ENCODE data around the gene APRT.

The APRT gene

DNA sequence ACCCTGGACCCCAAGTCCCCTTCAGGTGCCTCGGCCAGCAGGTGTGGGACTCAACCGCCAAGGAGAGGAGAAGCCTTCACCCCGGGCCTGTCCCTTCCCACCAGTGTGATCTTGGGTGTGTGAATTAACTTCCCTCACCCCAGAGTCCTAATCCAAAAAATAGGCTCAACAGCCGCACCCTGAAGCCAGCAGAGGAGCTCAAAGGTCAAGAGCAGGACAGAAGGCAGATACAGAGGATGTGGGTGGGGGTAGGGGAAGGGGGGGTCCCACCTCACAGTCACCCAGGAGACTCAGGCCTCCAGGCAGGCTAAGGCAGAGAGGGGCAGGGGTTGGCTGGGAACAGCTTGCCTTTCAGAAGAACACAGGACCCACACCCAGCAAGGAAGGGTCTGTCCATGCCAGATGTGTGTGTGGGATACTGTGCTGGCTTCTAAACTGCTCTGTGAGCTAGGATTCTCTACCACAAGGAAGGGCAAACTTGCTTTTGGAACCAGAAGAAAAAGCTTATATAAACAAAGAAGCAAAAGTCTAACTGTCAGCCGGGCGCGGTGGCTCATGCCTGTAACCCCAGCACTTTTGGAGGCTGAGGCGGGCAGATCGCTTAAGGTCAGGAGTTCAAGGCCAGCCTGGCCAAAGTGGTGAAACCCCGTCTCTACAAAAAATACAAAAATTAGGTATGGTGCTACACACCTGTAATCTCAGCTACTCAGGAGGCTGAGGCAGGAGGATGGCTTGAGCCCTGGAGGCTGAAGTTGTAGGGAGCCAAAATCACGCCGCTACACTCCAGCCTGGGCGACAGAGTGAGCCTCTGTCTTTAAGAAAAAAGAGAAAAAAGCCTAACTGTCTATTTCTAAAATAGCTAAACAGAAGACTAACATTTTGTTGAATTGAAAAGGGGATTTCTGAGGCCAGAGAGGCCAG lies 31.3 kb downstream of the APRT start:
- Histone ChIP-seq H2BK120ac (ENCODE audit: low read depth, low read length) (no peak overlapping the region), H3K27me3 (ENCODE audit: insufficient read depth, low read length, poor library complexity) (no peaks in the 10 kb centered on the region), H3K18ac (ENCODE audit: low read length) (no peak overlapping the region), H3K79me1 (ENCODE audit: low read length) (peaks cover 5% of the 10 kb centered on the region), H4K8ac (ENCODE audit: low read depth, low read length) (no peak overlapping the region), H3K23ac (ENCODE audit: low read length) (no peak overlapping the region), H3K56ac (ENCODE audit: low read length) (no peak overlapping the region), H2BK5ac (ENCODE audit: low read length) (no peak overlapping the region), H2BK15ac (replicated peaks; ENCODE audit: low read depth) (no peak overlapping the region), H3K9ac (ENCODE audit: low read length) (no peak overlapping the region), H4K5ac (ENCODE audit: low read length) (no peak overlapping the region), H3K27ac (ENCODE audit: low read depth, low read length) (no peak overlapping the region), H3K4ac (ENCODE audit: low read depth, low read length) (no peak overlapping the region), H3K4me2 (ENCODE audit: low read length) (no peak overlapping the region), H2AK5ac (ENCODE audit: low read length) (no peak overlapping the region), H3K4me3 (ENCODE audit: low read length) (no peak overlapping the region), H3K79me2 (ENCODE audit: control insufficient read depth, insufficient read depth, low read length) (peaks cover 29% of the 10 kb centered on the region), H3K4me1 (ENCODE audit: control insufficient read depth, low read depth, low read length) (no peaks in the 10 kb centered on the region), H3K36me3 (ENCODE audit: control insufficient read depth, insufficient read depth, low read length) (no peaks in the 10 kb centered on the region)
- no peak for DNase-seq
- no CpG with 5 or more reads among the region's 13 CpGs for WGBS (ENCODE audit: extremely low coverage, insufficient coverage, low lambda C conversion rate)

DNA sequence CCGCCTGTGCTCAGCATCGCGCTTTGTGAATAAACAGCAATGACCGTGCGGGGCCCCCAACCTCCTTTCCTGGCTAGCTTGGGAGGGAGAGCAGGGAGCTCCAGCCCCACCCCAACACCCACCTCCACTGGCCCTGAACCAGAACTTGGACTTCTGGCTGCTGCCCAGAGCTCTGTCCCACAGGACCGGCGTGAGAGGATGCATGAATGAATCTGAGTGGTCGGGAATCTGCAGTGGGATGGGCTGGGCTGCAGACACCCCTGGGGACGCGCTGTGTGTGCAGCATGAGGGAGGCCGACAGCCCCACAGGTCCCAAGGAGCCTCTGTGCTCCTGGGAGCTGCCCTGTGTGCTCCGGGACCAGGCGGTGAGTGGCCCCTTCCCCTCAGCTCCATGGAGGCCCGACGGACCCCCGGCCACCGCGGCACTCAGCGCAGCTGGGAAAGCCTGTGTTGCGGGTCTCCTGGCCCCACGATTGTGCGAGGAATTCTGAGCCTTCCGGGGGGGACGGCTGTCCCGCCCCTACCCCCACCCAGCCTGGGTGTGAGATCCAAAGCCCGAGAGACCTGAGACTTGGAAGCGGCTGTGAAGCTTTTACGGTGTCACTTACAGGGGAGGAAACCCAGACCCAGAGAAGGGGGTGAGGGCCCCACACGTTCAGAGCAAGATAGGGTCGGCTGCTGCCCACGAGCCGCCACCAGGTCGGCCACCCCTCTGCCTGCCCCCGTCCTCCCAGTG lies 32.2 kb downstream of the APRT start:
- no peak overlapping the region for H3K18ac ChIP-seq (ENCODE audit: low read length)
- H3K79me1 ChIP-seq (ENCODE audit: low read length) = peaks cover 5% of the 10 kb centered on the region
- H3K79me2 ChIP-seq (ENCODE audit: control insufficient read depth, insufficient read depth, low read length) = peaks cover 30% of the 10 kb centered on the region
- no peaks in the 10 kb centered on the region for H3K36me3 ChIP-seq (ENCODE audit: control insufficient read depth, insufficient read depth, low read length)
- H3K56ac ChIP-seq (ENCODE audit: low read length) = no peak overlapping the region
- H2BK15ac ChIP-seq (replicated peaks; ENCODE audit: low read depth) = no peak overlapping the region
- no peak overlapping the region for H2AK5ac ChIP-seq (ENCODE audit: low read length)
- no peak overlapping the region for H2BK120ac ChIP-seq (ENCODE audit: low read depth, low read length)
- no peak overlapping the region for H3K4ac ChIP-seq (ENCODE audit: low read depth, low read length)
- H3K4me2 ChIP-seq (ENCODE audit: low read length) = no peak overlapping the region
- no CpG with 5 or more reads among the region's 34 CpGs for WGBS (ENCODE audit: extremely low coverage, insufficient coverage, low lambda C conversion rate)
- no peak overlapping the region for H4K8ac ChIP-seq (ENCODE audit: low read depth, low read length)
- no peak overlapping the region for H4K5ac ChIP-seq (ENCODE audit: low read length)
- no peaks in the 10 kb centered on the region for H3K4me1 ChIP-seq (ENCODE audit: control insufficient read depth, low read depth, low read length)
- H3K23ac ChIP-seq (ENCODE audit: low read length) = no peak overlapping the region
- no peak for DNase-seq
- no peak overlapping the region for H3K9ac ChIP-seq (ENCODE audit: low read length)
- no peak overlapping the region for H2BK5ac ChIP-seq (ENCODE audit: low read length)
- H3K4me3 ChIP-seq (ENCODE audit: low read length) = no peak overlapping the region
- no peak overlapping the region for H3K27ac ChIP-seq (ENCODE audit: low read depth, low read length)
- H3K27me3 ChIP-seq (ENCODE audit: insufficient read depth, low read length, poor library complexity) = no peaks in the 10 kb centered on the region

DNA sequence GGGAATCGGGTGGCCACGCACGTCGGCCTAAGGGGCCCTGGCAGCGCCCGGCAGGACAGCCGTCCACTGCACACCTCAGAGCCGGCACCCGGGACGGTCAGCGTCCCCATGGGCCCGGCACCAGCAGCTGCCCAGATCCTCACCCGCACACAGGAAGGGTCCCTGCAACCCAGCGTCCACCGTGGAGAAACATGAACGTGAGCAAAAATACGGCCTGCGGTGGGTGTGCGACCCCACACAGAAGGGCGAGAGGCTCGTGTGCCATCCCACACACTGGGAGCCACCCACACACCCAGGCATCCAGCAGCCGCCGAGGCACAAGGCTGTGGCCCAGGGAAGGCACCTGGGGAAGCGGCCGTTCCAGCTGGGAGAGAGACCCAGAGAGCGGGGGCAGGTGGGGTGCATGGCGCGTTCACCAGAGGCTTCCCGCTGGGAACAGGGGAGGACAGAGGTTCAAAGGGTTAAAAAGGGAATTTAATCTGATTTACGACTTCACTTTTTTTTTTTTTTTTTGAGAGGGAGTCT lies 33.1 kb downstream of the APRT start:
- Histone ChIP-seq H3K4me1 (ENCODE audit: control insufficient read depth, low read depth, low read length) (peaks cover 2% of the 10 kb centered on the region), H3K23ac (ENCODE audit: low read length) (no peak overlapping the region), H3K9ac (ENCODE audit: low read length) (no peak overlapping the region), H3K4me3 (ENCODE audit: low read length) (no peak overlapping the region), H3K4me2 (ENCODE audit: low read length) (no peak overlapping the region), H2BK15ac (replicated peaks; ENCODE audit: low read depth) (no peak overlapping the region), H4K8ac (ENCODE audit: low read depth, low read length) (no peak overlapping the region), H3K79me1 (ENCODE audit: low read length) (peaks cover 5% of the 10 kb centered on the region), H3K79me2 (ENCODE audit: control insufficient read depth, insufficient read depth, low read length) (peaks cover 28% of the 10 kb centered on the region), H2BK120ac (ENCODE audit: low read depth, low read length) (no peak overlapping the region), H3K56ac (ENCODE audit: low read length) (no peak overlapping the region), H4K5ac (ENCODE audit: low read length) (no peak overlapping the region), H3K27ac (ENCODE audit: low read depth, low read length) (no peak overlapping the region), H3K18ac (ENCODE audit: low read length) (no peak overlapping the region), H2AK5ac (ENCODE audit: low read length) (no peak overlapping the region), H3K36me3 (ENCODE audit: control insufficient read depth, insufficient read depth, low read length) (no peaks in the 10 kb centered on the region), H3K27me3 (ENCODE audit: insufficient read depth, low read length, poor library complexity) (no peaks in the 10 kb centered on the region), H2BK5ac (ENCODE audit: low read length) (no peak overlapping the region), H3K4ac (ENCODE audit: low read depth, low read length) (no peak overlapping the region)
- no CpG with 5 or more reads among the region's 30 CpGs for WGBS (ENCODE audit: extremely low coverage, insufficient coverage, low lambda C conversion rate)
- DNase-seq = no peak

DNA sequence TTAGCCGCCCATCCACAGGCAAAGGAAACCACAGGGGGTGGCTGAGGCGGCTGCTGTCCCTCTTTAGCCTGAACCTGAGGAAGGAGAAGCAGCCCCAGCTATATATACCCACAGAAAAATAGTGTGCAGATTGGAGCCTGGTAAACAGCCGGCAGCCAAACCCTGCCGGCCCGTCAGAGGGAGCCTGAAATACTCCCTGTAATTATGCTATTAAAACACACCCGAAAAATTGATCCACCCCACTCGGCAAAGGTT lies 33.5 kb downstream of the APRT start:
- H3K23ac ChIP-seq (ENCODE audit: low read length) = no peak overlapping the region
- H3K4ac ChIP-seq (ENCODE audit: low read depth, low read length) = no peak overlapping the region
- H4K5ac ChIP-seq (ENCODE audit: low read length) = no peak overlapping the region
- no peak overlapping the region for H3K27ac ChIP-seq (ENCODE audit: low read depth, low read length)
- no peak overlapping the region for H3K56ac ChIP-seq (ENCODE audit: low read length)
- no CpG with 5 or more reads among the region's 7 CpGs for WGBS (ENCODE audit: extremely low coverage, insufficient coverage, low lambda C conversion rate)
- no peaks in the 10 kb centered on the region for H3K36me3 ChIP-seq (ENCODE audit: control insufficient read depth, insufficient read depth, low read length)
- H3K18ac ChIP-seq (ENCODE audit: low read length) = no peak overlapping the region
- H2BK15ac ChIP-seq (replicated peaks; ENCODE audit: low read depth) = no peak overlapping the region
- peaks cover 3% of the 10 kb centered on the region for H3K79me1 ChIP-seq (ENCODE audit: low read length)
- no peak for DNase-seq
- H3K4me2 ChIP-seq (ENCODE audit: low read length) = no peak overlapping the region
- H2AK5ac ChIP-seq (ENCODE audit: low read length) = no peak overlapping the region
- no peak overlapping the region for H3K9ac ChIP-seq (ENCODE audit: low read length)
- no peak overlapping the region for H2BK5ac ChIP-seq (ENCODE audit: low read length)
- H2BK120ac ChIP-seq (ENCODE audit: low read depth, low read length) = no peak overlapping the region
- H3K4me3 ChIP-seq (ENCODE audit: low read length) = no peak overlapping the region
- no peak overlapping the region for H4K8ac ChIP-seq (ENCODE audit: low read depth, low read length)
- H3K4me1 ChIP-seq (ENCODE audit: control insufficient read depth, low read depth, low read length) = peaks cover 2% of the 10 kb centered on the region
- H3K79me2 ChIP-seq (ENCODE audit: control insufficient read depth, insufficient read depth, low read length) = peaks cover 24% of the 10 kb centered on the region
- no peaks in the 10 kb centered on the region for H3K27me3 ChIP-seq (ENCODE audit: insufficient read depth, low read length, poor library complexity)

DNA sequence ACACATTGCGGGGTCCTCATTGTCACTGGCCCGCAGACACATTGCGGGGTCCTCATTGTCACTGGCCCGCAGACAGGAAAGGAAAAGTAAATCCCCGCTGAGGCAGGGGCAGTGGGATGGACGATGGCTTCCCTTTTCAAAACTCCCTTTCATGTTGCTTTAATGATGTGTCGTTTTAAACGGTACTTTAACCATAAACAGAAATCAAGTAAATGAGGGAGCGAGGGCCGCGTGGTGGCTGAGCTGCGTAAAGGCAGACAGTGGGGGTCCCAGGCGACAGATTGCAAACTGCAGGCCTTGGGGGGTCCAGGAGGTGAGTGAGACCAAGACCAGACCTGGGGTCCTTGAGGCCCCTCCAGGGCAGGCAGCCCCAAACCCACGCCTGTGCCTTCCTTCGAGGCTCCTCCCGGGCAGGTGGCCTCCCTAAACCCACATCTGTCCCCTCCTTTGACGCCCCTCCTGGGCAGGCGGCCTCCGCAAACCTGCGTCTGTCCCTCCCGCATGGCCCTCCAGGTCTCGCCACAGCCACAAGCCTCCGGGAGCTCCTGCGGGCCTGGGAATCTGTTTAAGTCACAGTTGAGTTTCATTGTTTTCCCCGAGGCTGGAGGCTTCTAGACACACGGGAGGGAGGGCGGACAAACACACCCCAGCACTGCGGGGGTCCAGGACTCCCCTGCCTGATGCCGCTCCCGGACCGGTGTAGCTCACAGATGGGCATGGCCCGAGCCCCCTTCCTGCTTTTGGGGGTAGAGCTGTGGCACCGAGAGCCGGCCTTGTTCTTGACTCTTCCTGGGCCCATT lies 34.1 kb downstream of the APRT start:
- Histone ChIP-seq H3K27me3 (ENCODE audit: insufficient read depth, low read length, poor library complexity) (no peaks in the 10 kb centered on the region), H2BK120ac (ENCODE audit: low read depth, low read length) (no peak overlapping the region), H3K18ac (ENCODE audit: low read length) (no peak overlapping the region), H4K5ac (ENCODE audit: low read length) (no peak overlapping the region), H3K56ac (ENCODE audit: low read length) (peak overlapping the region; percentile 73), H3K79me1 (ENCODE audit: low read length) (peaks cover 3% of the 10 kb centered on the region), H3K4me3 (ENCODE audit: low read length) (no peak overlapping the region), H2BK5ac (ENCODE audit: low read length) (no peak overlapping the region), H3K79me2 (ENCODE audit: control insufficient read depth, insufficient read depth, low read length) (peaks cover 21% of the 10 kb centered on the region), H3K4me1 (ENCODE audit: control insufficient read depth, low read depth, low read length) (peaks cover 2% of the 10 kb centered on the region), H3K23ac (ENCODE audit: low read length) (no peak overlapping the region), H3K9ac (ENCODE audit: low read length) (peak overlapping the region; percentile 44), H3K27ac (ENCODE audit: low read depth, low read length) (no peak overlapping the region), H4K8ac (ENCODE audit: low read depth, low read length) (no peak overlapping the region), H2AK5ac (ENCODE audit: low read length) (no peak overlapping the region), H3K4me2 (ENCODE audit: low read length) (no peak overlapping the region), H2BK15ac (replicated peaks; ENCODE audit: low read depth) (no peak overlapping the region), H3K4ac (ENCODE audit: low read depth, low read length) (no peak overlapping the region), H3K36me3 (ENCODE audit: control insufficient read depth, insufficient read depth, low read length) (no peaks in the 10 kb centered on the region)
- peak; percentile 44 for DNase-seq
- no CpG with 5 or more reads among the region's 34 CpGs for WGBS (ENCODE audit: extremely low coverage, insufficient coverage, low lambda C conversion rate)

Data from mesendoderm (in vitro differentiated cells).